ENCODE results near the gene PHF2.

GRCh38 chr9:93589688-93590087 lies 13.3 kb downstream of the PHF2 start:
- TF ChIP-seq CTCF (IDR thresholded peaks at IDR 0.05) (no peak), POLR2A (IDR thresholded peaks at IDR 0.05) (no peak)
